COLO668 (cell line): ENCODE results near the gene LIPH.
A peak's percentile ranks its signal among the peaks of the same experiment; 100 is the strongest.

Source experiments
- DNase-seq: peaks from one replicate; lab custom pipeline; 2025; ENCODE audit not compliant: unreplicated experiment; lab: John Stamatoyannopoulos, UW

The LIPH gene

DNA sequence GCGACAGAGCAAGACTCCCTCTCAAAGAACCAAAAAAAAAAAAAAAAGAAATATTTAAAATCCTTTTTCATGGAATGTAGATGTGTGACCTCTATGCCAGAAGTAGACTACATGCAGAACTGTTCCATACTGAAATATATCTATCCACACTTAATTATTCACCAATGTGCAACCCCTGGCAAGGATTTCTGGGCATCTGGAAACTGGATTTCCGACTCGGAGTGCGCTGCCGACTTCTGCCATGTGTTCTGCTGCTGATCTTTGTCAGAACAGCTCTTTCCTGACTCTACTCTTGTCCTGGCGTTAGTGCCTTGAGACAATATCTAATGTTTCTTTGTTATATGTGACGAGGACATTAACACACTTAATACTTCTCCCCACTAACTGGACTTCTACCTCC is 11.7 kb downstream of the LIPH start:
- no peak for DNase-seq

- DNase-seq: no peak
Observed at GRCh38 chr3:185539934-185540333, 12.5 kb downstream of the LIPH start.

GRCh38 chr3:185537369-185537970 is 14.9 kb downstream of the LIPH start:
- DNase-seq: no peak

GRCh38 chr3:185534511-185534910 is 17.9 kb downstream of the LIPH start:
- no peak for DNase-seq

GRCh38 chr3:185532901-185533300 is 19.5 kb downstream of the LIPH start:
- no peak for DNase-seq

DNA sequence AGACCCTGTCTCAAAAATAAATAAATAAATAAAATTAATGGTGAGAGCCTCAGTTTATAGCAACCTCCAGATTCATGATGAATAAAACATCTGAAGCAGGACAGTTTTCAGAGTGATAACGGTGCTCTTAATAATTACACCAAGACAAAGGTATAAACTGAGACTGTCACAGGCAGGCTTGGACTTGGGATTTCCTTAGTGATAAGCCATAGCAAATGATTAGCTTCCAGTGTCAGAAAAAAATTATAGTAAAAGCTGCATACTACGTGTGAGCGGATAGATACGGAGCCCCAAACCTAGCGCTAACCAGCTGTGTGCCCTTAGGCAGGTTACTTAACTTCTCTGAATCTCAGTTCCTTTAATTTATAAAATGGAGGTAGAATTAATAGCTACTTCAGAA is 21.5 kb downstream of the LIPH start:
- no peak for DNase-seq

GRCh38 chr3:185528532-185528931 is 23.9 kb downstream of the LIPH start:
- DNase-seq: no peak

GRCh38 chr3:185527364-185527763 is 25.0 kb downstream of the LIPH start:
- no peak for DNase-seq

- no peak for DNase-seq
Observed at GRCh38 chr3:185526349-185526951, 25.9 kb downstream of the LIPH start.

DNA sequence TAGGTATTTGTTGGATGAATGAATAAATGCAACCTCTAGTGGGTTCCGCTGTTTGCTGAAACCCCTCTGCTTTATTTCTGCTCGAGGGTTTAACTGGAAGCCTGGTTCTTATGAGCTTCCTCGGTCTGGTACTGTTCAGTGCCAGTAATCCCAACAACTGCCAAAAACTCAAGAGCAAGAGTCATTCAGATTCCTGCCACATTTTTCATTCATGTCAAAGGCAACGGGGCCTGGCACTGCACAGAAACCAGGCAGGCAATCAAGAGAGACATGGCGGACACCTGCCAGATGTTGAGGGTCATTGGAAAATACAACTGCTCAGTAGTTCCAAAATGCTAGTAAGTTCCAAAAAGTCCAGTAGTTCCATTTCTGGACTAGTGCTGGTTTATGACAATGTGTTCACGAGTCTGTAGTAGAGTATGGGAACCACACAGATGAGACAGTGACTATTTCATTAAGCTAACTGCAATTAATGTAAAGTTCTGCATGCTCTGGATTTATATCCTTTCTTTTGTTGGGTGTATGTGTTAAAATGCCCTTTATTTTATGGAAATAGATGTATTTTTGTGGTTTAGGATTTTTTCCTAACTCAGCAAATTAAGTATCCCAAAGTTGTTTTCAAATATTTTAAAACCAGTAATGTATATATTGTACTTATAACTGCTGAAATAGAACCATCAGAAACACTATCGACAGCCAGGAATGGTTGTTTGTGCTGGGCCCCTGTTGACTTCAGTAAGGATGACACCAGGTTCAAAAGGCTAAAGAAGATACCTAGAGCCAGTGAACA is 30.8 kb downstream of the LIPH start:
- DNase-seq: no peak

DNA sequence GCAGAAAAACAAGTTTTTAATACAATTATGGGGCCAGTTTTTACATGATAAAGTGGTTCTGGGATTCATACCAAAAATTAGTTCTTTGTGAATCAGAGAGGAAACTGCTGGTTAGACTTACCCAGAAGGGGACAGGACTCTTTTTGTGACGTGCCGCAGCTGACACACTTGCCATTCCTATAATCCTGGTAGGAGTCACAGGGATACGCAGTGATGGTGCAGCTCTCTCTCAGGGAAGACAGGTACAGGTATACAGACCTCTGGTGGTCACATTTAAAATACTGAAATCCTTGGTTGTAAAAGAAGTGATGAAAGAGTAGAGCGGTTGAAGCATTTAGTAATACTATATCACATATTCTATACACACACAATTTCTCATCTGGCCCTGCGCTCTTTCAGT is 33.4 kb downstream of the LIPH start:
- no peak for DNase-seq

DNA sequence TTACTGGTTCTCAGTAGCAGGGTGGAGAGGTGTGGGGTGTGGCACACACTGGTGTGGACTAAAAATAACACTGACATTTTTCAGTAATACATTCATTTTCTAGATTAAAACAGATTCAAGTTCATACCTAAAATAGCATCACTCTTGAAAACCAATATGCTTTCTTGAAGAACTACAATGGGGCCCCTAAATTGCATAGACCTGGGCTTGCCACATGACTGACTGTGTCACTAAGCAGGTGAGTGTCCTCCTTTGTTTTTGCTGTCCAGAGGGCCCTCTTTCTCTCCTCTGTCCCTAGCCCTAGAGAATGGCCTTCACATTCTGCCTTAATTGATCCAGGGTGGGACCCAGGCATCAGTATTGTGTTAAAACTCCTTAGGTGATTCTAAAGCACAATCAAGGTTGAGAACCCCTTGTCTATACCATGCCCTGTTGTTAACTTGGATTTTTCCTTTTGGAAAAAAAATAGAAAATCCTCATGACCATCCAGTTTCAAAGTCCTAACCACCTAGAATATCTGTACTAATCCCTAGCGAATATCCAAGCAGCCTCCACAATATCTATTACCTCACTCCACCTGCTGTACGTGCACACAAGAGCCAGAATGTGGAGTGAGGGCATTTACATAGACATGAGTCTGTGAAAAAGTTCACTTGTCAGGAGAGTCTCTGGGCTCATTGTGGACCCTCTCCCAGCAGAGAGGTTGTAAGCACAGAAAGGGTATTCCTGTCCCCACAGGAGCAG is 34.8 kb downstream of the LIPH start:
- no peak for DNase-seq

DNA sequence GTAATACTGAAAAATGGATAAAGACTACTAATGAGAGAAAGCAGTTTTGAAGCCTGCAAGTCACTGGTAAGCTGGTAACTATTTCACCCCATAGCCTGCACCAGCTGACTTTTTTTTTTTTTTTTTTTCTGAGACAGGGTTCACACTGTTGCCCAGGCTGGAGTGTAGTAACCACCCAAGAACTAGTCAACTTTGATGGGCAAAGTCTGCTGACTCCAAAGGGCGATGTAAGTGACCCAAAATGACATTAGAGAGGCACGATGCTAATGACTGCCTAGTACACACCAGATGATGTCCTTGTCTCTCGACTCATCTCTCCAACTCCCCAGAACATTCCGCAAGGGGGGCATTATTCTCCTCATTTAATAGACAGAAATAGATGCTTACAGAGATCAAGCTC is 40.7 kb downstream of the LIPH start:
- no peak for DNase-seq

DNA sequence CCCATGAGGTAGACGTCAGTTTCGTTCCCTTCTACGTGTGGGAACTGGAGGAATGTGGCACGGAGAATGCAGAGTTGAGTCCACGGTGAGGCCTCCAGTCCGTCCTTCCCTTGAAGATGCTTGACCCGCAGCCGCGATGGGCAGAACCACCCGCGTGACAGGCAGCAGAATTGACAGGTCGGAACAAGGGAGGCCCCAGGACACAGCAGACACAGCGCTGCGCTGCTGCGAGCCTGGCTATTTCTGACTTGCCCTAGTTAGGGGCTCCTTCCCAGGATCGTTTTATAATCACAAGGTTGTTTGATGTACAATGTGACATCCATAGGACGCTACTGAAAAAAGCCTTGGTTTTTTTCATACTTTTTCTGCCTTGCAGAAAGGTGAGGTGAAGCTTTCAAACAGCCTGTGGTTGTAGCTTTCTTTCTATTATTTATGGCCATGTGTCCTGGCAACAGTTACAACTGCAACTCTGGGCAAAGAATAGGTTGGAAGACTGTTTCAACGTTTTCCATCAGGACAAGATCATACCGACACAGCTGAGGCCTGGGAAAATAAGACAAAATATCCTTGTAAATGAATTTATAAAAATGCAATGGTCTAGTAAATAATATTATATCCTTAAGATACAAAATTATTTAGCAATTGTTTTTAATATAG is 43.9 kb downstream of the LIPH start:
- no peak for DNase-seq

DNA sequence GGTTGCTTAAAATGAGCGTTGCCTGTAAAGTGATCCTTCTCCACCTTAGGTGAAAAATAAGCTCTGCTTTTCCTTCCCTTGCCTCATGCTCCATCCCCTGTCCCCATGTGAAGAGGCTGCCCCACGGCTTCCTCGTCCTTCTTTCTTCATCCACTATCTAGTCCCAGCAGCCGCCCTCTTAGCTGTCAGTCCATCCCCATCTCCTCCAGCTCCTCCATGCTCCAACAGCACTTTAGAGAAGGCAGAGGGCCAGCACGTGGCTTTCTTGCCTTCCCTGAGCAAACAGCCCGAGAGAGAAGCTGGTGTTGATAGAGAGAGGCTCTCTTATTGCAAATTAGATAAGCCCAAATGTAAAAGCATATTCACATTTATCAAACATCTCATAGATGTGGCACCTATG is 44.5 kb downstream of the LIPH start:
- DNase-seq: no peak

DNA sequence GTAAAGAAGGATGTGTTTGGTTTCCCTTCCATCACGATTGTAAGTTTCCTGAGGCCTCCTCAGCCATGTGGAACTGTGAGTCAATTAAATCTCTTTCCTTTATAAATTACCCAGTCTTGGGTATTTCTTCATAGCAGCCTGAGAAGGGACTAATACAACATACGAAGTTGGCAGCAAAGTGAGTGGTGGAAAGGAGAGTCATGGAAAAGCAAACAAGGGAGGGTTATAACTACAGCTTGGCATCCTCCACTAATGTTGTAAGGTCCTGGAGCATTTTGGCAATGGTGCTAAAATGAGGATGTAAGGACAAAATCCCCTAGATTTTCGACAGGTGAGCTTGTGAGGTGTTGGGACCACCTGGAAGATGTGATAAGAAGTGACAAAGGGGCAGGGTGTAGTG is 47.8 kb downstream of the LIPH start:
- no peak for DNase-seq

DNA sequence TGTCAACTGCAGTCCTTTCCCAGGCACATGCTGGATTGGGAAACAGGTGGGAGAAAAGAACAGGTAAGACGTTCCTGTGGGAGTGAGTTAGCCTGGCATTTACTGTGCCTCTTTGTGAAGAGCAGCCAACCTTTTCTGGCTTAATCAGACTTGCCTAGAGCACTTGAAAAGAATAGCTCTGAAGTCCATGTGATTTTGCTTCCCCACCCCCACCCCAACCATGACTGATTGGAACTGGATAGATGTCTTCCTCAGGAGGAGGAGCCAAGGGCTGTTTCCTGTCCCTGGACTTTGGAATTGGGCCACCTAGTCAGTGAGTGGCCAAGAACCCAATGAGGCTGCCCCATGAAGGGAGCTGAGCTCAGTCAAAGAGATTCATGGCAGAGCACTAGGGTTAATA is 48.9 kb downstream of the LIPH start:
- no peak for DNase-seq

DNA sequence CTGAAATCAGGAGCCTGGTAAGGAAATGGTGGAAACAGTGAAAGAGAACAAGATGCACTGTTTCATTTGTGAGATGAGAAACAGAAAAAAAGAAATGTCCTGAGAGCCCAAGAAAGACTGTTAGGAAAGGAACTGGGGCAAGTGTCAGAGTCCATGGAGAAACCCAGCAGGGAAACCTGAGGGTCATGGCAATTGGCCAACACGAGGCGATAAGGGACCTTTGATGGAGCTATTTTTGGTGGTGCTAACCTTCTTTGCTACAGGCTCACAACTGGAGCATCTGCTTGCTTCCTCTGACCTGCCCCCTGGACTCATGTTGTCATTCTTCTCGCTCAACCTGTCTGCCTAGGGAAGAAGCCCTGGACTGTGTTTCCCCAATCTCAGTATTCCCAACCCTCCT is 49.4 kb downstream of the LIPH start:
- DNase-seq: no peak

- DNase-seq: peak; percentile 89
Observed at GRCh38 chr3:185498503-185499396, 53.6 kb downstream of the LIPH start, which contains the start of gene TMEM41A. Gene TMEM41A (minus strand): TSS chr3:185499035. CDS start chr3:185498961, 74 bp downstream.

- DNase-seq: no peak
Observed at GRCh38 chr3:185490241-185490640, 62.1 kb downstream of the LIPH start.
